ENCODE measurements around the gene APH1B.
"Not testable (repeated sequence)": the region's sequence is repeated elsewhere in the genome, so short reads cannot be mapped to it uniquely, and the experiment has no call there.

The APH1B gene

DNA sequence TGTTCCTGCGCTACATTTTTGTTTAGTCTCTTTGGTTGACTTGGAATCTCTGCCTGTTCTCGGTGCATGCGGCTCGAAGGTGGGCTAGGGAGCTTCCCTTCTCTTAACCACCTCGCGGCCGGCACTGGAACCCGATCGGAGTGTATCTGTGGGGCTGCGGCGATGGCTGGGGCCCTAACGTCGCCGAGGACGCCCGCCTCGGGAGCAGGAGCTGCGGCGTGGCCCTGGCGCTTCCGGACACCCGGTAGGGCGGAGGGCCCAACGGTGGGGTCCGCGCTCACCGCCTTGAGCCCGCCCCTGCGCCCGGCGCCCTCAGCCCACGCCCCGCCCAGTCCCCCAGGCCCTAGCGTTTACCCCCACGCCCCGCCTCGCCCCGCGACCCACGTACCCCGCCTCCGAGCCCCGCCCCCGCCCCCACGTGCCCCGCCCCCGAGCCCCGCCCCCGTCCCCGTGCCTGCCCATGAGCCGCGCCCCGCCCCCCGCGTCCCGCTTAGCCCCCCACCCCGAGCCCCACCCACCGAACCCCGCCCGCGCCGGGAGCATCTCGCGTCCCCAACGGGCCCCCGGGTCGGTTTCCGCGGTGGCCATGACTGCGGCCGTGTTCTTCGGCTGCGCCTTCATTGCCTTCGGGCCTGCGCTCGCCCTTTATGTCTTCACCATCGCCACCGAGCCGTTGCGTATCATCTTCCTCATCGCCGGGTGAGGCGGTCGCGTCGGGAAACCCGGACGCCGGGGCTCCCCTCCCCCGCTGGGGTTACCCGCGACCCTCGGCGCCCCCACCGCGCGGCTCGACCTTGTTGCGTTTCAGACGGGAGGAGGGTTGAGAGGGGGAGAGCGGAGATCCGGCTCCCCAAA is at the start of gene APH1B:
Gene APH1B, plus strand, starts transcription at position 568 of the 855 bp plus-strand sequence. Its CDS starts 19 bp downstream, at position 587.
- DNase-seq: peak; percentile 84

DNA sequence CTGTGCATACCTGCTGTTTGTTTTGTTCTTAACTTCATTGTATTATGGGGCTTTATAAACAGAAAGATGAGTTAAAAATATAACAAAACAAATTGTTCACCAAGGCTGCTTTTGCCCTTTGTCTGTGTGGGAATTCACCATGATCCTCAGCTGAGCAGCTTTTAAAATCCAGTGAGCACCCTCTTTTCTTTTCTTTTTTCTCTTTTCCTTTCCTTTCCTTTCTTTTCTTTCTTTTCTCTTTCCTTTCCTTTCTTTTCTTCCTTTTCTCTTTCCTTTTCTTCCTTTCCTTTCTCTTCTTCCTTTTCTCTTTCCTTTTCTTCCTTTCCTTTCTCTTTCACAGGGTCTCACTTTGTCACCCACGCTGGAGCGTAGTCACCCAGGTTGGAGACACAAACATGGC is 49.7 kb upstream of the APH1B start:
- no peak for DNase-seq

DNA sequence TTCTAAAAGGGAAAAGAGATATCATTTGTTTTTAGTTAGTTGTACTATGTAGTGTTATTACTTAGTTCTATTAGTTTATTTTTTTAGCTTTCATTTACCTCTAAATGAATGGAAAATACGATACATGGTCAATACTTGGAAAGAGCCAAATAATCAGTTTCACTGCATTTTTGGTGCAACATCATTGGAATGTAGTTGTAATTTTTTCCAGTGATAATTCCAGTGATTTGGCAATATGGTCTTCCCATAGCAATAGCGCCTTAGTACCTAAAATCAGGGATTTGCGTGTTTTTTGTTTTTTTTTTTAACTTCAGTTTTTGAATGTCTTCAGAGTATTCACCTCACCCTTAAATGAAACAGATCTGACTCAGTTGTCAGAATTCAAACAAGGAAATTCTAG is 46.2 kb upstream of the APH1B start:
- DNase-seq: no peak

DNA sequence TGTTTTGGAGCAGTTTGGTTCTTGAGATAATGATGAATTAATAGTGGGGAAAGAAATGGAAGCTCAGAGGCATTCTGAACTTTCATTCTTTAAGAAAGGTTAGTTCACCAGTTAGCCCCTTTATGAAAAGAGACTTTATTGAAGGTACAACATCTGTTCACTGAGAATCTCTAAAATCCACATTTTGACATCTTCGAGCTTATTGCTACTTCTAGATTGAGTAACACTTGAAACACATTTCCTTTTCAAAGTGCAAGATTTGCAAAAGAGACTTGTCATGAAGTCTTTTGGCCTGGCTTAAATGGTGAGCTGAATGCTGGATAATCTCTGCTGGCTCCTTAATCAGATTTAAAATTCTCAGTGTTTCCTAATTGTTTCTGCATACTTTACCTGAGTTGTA is 45.7 kb upstream of the APH1B start:
- DNase-seq: no peak

DNA sequence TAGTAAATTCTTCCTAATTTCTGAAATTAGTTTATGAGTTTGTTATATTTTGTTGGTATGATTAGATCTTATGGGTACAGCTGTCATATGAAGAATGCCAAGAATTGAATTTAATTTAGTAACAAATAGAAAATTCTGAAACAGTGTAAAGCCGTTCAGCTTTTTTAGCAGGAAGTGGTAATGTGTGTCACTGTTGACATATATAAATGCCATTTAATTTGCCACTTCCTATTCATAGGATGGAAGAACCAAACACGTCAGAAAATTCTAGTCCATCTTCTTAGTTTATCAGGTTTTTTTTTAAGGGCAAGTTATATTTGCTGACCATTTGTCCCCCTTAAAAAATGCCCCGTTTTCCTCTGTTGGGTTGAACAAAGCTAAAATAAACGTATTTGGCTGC is 45.0 kb upstream of the APH1B start:
- DNase-seq: no peak

DNA sequence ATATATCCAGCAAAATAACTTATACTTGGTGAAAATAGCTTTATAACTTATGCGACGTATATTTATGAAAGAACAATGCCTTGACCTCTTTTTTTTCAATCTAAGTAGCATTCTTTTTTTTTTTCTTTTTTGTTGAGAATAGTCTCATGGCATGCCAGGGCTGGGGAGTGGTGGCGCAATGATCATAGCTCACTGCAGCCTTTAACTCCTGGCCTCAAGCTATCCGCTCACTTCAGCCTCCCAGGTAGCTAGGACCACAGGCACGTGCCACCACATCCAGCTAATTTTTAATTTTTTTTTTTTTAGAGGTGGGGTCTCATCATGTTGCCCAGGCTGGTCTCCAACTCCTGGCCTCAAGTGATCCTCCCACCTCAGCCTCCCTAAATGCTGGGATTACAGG is 44.5 kb upstream of the APH1B start:
- no peak for DNase-seq

DNA sequence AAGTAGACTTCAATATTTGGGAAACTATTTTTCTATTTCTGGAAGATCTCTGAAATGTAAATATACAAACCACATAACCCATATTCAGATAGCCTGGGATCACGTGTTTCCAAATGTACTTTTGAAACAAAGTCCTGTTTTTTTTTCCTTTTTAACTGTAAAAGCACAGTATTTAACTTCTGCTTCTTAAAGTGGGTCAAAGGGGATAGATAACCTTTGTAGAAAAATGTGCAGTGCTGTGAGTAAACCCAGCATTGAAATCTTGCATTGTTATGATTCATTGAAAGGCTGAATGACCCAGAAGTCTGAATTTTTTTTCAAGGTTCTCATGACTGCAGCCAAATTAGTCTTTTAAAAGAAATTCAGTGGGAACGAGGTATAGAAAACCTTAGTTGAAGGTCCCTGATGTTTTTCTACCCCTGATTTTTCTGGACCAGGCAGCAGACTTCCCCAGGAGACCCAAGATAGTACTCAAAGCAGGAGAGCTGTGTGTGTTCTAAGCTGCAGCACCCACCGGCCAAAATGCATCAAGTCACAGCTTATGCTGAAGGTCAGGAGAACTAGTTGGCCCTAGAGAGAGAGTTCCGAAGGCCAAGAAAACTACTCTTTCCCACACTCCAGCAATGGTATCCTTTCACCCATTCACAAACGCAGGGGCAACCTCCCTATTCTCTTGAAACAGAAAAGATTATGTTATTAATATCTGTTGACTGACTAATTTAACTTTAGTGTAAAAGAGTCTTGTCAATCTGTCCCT is 43.6 kb upstream of the APH1B start:
- no peak for DNase-seq

DNA sequence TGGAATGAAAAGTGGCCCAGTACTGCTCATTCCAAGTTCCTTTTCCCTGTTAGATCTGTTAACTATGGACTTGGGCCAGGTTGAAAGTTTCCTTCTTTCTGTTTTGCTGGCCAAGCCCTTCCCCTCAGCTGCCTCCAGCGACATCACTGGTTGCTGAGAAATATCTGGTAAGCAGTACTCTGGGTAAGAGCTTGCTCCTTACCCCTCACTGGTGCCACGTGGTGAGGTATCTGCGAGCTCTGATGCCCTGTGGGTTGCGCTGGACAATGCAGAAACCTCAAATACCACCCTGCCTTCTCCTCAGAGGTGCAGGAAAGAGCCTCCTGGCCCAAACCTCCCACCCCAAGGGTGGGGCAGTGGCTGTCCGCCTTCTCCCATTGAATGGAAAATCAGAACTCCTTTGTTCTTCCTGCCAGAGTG is 42.9 kb upstream of the APH1B start:
- DNase-seq: no peak

DNA sequence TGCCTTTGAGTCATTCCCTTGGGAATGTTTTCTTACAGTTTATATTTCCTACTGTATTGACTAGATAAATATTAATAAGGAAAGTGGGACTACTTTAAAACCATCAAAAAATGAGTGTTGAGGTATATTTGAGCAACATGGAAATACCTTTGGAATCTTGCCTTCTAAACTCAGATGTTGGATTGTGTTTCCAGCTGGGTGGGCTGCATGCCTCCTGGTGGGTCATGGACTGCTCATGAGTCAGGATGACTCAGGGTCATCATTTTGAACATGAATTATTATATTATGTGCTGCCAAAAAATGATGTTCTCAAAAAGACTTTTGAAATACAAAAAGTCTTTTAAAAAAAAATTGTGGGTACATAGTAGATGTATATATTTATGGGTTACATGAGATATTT is 41.1 kb upstream of the APH1B start:
- no peak for DNase-seq

DNA sequence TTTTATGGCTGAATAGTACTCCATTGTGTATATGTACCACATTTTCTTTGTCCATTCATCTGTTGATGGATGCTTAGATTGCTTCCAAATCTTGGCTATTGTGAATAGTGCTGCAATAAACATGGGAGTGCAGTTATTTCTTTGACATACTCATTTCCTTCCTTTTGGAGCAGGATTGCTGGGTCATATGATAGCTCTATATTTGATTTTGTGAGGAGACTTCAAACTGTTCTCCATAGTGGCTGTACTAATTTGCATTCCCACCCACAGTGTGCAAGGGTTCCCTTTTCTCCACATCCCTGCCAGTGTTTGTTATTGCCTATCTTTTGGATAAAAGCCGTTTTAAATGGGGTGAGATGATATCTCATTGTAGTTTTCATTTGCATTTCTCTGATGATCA is 40.3 kb upstream of the APH1B start:
- DNase-seq: not testable (repeated sequence)

DNA sequence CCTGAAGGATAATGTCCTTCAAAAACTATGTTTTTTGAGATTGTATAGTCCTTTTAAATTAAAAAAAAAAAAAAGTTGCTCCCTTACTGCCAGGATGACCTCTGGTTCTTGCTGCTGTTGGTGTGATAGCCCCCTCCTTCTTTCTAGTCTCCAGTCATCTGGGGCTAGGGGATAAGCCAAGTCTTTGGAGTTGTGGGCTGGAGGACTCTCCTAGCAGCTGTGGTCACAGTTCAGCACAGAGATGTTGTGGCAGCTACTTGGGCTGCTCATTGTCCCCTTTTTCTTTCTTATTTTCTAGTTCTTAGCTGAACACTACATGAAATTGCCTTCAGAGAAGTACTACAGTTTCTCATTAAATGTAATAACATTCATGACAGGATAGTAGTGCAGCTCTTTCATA is 39.2 kb upstream of the APH1B start:
- DNase-seq: no peak

DNA sequence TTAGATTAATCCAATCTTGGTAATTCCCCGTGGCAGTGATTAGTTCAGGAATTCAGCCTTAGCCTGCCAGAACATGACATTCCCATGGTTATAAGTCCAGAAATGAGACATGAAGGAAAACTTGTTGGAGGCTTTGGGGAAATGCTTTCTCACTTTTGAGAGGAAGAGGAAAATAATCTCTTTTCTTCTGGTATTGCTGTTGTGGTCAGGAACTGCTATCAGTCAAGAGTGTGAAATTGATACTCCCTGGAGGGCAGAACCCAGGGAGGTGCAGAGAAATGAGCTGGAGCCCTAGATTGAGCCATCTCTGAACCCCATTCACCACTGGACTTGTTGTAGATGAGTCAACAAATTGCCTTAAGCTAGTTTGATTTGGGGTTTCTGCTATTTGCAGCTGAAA is 38.6 kb upstream of the APH1B start:
- no peak for DNase-seq

DNA sequence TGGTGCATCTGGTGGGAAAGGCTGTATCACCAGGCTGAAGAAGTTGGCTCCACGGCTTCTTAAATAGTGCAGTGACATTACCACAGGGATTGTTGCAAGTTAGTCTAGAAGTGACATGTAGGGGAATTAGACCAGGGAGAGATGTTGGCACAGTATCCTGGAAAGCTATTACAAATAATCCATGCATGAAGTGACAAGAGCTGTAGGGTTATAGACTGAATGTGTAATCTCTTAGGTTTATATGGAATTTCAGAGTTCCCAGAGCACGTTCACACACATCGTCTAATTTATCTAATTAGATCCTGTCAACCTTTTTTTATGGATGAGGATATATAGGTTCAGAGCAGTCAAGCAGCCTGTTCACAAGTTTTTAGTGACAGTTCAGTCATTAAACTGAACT is 37.3 kb upstream of the APH1B start:
- no peak for DNase-seq

DNA sequence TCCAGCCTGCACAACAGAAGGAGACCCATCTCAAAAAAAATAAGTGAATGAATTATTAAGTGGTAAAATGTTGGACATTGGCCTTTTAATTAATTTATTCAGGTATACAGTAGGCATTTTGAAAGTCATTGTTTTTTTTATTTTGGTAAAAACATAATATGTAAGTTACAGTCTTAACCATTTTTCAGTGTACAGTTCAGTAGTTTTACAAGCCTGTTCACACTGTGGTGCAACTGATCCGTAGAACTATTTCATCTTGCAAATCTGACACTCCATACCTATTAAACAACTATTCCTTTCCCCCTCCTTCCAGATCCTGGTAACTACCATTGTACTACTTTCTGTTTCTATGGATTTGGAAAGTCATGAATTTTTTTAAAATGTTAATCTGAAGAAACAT is 36.1 kb upstream of the APH1B start:
- DNase-seq: no peak

DNA sequence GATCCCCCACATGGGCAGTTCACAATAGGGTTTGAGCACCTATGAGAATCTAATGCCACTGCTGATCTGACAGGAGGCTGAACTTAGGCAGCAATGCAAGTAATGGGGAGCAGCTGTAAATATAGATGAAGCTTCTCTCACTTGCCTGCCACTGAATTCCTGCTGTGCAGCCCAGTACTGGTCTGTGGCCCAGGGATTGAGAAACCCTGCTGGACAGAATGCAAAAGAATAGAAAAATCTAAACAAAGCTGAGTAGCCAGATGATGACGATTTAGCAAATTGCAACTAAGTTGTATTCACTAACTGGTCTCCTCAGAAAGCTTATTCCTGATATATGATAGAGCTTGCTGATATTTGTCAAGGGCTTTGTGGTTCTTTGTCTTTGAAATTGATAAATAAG is 34.3 kb upstream of the APH1B start:
- DNase-seq: no peak

DNA sequence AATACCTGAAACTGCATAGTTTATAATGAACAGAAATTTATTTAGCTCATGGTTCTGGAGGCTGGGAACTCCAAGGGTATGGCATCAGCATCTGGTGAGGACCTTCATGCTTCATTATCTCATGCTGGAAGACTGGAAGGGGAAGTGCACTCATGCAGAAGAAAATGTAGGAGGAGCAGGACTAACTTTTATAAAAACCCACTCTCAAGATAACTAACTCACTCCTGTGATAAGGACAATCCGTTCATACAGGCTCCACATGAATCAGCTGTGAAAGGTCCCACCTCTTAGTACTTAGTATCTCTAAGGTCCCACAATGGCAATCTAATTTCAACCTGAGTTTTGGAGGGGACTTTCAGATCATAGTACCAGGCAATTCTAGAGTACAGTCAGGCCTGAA is 33.6 kb upstream of the APH1B start:
- no peak for DNase-seq

DNA sequence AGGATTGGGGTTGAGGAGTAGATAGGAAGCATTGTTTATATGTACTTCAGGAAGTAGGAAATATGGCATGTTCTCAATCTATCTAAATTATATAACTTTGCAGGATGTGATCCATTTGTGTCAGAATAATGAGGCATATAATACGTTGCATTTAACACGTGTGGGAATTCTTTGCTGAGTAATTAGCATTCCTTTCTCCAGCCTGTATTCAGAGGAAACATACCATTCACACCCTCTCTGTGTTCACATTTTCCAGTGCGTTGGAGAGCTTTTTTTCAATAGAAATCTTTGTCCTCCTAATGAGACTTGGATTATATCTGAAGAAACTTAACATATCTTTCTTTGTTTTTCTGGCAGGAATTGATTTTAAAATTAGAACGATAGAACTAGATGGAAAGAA is 33.0 kb upstream of the APH1B start:
- no peak for DNase-seq

DNA sequence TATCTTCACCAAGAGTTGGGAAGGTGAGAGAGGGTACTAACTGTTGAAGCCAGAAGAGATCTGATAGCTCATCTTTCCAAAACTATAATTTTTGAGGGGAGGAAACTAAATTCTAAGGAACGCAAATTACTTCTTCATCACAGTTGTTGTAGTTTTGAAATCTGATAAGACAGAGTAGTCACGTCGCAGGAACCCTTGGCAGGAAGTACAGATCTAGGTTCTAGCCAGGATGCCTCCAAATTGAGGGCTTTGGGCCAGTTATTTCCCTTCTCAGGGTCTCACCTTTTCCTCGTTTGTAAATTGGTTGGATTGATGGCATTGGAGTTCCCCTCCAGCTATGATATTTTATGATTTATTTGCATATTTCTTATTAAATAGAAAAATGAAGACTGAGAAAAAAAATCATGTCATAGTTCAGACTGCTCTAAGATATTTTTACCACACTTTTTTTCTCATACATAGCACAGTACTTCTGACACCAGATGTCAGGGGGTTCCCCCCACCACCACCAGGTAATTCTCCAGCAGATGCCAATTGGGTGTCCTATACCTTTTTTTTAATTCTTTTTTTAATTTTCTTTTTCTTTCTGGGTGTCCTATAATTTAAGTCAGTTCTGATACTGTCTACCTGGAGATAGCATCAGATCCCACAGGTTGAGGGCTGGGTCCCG is 32.3 kb upstream of the APH1B start:
- DNase-seq: no peak

DNA sequence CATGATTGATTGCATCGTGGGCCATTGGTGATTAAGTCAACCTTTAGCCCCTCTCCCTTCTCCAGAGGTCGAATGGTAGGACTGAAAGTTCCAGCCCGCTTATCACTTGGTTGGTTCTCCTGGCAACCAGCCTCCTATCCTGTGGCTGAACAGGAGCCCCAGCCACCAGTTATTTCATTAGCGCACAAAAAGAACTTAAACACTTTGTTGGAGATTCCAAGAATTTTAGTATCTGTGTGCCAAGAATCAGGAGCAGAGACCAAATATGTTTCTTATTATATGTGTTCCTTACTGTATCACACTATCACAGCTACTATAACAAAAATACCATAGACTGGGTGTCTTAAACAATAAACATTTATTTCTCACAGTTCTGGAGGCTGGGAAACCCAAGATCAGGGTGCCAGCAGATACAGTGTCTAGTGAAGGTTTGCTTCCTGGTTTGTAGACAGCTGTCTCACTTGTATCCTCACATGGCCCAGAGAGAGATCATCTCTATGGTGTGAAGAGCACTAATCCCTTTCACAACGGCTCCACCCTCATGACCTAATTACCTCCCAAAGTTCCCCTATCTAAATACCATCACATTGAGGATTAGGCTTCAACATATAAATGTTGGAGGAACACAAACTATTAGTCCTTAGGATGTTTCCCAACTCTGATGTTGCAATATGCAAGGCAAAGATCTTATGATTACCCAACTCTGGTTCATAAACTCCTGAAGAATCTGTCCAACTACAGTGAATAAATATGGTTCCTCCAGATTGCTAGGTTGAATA is 30.5 kb upstream of the APH1B start:
- DNase-seq: no peak

DNA sequence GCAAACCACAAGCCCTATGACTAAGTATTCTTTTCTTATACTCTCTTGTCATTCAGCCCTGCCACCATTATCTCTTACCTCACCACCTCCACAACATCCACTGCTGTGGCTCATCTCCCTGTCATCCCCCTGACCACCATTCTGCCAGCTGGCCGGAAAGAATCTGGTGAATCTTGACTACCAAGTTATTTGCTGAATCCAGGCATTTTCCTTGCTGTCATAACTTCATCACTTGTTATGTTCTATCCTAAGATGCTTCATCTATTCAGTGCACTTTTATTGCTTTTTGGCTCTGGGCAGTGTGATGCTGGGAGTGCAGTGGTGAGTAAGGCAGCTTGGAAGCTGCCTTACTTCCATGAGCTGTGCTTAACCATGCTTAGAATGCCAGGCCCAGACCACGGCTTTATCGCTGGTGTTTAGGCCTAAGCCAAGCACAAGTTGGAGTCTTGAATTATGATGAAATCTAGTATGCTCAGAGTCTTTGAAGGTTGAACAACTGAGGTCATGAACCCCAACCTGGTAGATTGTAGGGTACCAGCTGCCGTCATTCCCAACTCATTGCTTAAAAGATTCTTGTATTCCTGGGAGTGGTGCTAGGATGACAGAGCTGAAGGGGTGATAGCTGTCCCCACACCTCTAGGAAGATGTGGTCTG is 27.0 kb upstream of the APH1B start:
- no peak for DNase-seq

DNA sequence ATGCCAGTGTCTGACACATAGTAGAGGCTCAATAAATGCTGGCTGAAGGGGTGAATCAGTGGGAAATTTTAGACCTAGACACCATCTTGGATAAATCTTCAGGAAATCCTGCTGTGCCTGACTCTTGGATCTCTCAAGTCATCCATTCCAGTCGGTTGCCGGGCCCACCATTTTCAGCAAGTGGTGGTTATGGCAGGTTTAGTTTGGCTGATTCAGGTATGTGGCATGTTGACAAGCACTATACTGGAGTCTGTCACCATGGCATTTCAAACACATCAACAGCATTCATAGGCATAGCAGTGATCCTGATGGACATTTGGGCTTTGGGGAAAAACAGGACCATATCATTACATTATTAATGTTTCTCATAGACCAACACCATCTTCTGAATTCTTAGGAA is 25.7 kb upstream of the APH1B start:
- DNase-seq: no peak

DNA sequence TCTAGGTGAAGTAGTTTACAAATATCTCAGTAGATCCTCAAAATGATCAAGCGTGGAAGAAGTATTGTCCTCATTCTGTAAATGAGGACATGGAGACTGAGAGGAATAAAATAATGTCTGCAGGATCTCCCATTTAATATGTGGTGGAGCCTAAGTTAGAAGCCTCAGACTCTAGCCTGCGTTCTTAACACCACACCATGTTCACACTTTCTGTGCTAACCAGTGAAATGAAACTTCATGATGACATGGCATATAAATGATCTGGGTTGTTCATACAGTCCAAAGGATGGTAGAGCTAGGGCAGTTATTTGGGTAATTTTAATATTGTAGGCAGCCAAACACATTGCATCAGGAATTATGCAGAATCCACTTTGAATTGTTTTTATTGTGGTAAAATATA is 25.1 kb upstream of the APH1B start:
- DNase-seq: no peak

DNA sequence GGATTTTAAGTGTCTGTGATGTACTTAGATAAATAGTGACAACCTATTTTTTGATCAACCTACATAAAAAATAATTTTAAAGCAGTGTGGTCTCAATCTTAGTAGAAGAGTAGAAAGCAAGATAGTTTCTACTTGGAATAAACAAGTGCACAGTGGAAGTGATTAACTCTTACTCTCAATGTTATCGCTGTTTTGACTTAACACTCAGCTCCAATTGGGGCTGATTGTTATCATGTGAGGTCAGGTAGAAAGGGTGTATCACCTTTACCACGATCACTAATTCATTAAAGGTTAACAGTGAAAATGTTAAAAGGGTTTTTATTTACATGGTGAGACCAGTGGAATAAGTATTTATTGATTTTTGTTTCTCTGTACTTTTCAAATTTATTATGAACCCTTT is 22.4 kb upstream of the APH1B start:
- no peak for DNase-seq
